Stomach (tissue), 4 donors: ENCODE results near the gene PUS7L.

Experiments
- CTCF ChIP-seq, 7 experiments: fragments of 450-650 bp in 4 of 7; fragments of 200-600 bp in 3 of 7; sonication (generic) in 3 of 7; IDR thresholded peaks; one replicate each; pipeline ENCODE4 v1.5.1; 2016 to 2019; ENCODE audit warnings: antibody characterized with exemption in 7 of 7, control low read depth in 2 of 7, mild to moderate bottlenecking in 1 of 7
- POLR2A ChIP-seq, 4 donors: fragments of 450-650 bp; IDR thresholded peaks; one replicate each; pipeline ENCODE4 v1.6.1; 2016; ENCODE audit warnings: antibody characterized with exemption in 4 of 4, control low read depth in 2 of 4, mild to moderate bottlenecking in 1 of 4, moderate library complexity in 1 of 4

- TF ChIP-seq POLR2A (IDR thresholded peaks at IDR 0.05): no peak
- TF ChIP-seq CTCF (IDR thresholded peaks at IDR 0.05): no peak
Measured at GRCh38 chr12:43764528-43764927, 5.9 kb upstream of the PUS7L start.
